Upper lobe of left lung (tissue), 6 donors: ENCODE data around the gene POT1. TPM values are rescaled to one million over a fixed set of nuclear protein-coding genes. Genes with fewer than 3 reads are reported as not detected.
"Not testable (repeated sequence)": the region's sequence is repeated elsewhere in the genome, so short reads cannot be mapped to it uniquely, and the experiment has no call there.

Source experiments
- ATAC-seq, 2 donors: fragments of 200-7000 bp; cut with Tn5 transposase; one replicate each; pipeline ENCODE4 v1.9.1; 2022; ENCODE audit warnings: mild to moderate bottlenecking in 2 of 2, moderate library complexity in 2 of 2; ENCODE audit not compliant: low FRiP score in 2 of 2
- DNase-seq, 2 donors: peaks; one replicate each; pipeline ENCODE4 v3.0.0-alpha.2; 2019 to 2020
- H3K27ac ChIP-seq, 4 donors: fragments of 200-600 bp; sonication (generic); one replicate each; pipeline ENCODE4 v1.5.1; 2016 to 2019
- H3K27me3 ChIP-seq, 4 donors: fragments of 200-600 bp; sonication (generic); one replicate each; pipeline ENCODE4 v1.5.1; 2017 to 2019
- H3K36me3 ChIP-seq, 4 donors: fragments of 200-600 bp; sonication (generic); one replicate each; pipeline ENCODE4 v1.5.1; 2016 to 2019
- H3K4me1 ChIP-seq, 4 donors: fragments of 200-600 bp; sonication (generic); one replicate each; pipeline ENCODE4 v1.5.1; 2018 to 2019
- H3K4me3 ChIP-seq, 4 donors: fragments of 200-600 bp; sonication (generic); one replicate each; pipeline ENCODE4 v1.5.1; 2017 to 2019; ENCODE audit warnings: mild to moderate bottlenecking in 2 of 4, moderate library complexity in 1 of 4
- H3K9me3 ChIP-seq, 4 donors: fragments of 200-600 bp; sonication (generic); one replicate each; pipeline ENCODE4 v1.5.1; 2018 to 2019
- EP300 ChIP-seq, 4 donors: sonication (generic); formaldehyde crosslinking; IDR thresholded peaks; one replicate each; pipeline ENCODE4 v1.5.1; 2017; ENCODE audit warnings: antibody characterized with exemption in 4 of 4, control low read depth in 2 of 4
- POLR2A ChIP-seq, 4 donors: fragments of 450-650 bp; IDR thresholded peaks; one replicate each; pipeline ENCODE4 v1.5.1; 2016 to 2017; ENCODE audit warnings: antibody characterized with exemption in 4 of 4, mild to moderate bottlenecking in 2 of 4
- POLR2AphosphoS5 ChIP-seq, 2 donors: sonication (generic); formaldehyde crosslinking; IDR thresholded peaks; one replicate each; pipeline ENCODE4 v1.5.1; 2017; ENCODE audit warnings: antibody characterized with exemption in 2 of 2
- WGBS, 2 donors: methylation state at CpG; one replicate each; pipeline ENCODE4 v1.1.5; 2017 to 2018; 5-methylcytosine and 5-hydroxymethylcytosine counted together
- total RNA-seq, 6 donors: library from RNA; depleted of rRNA in 4 of 6; stranded (reverse); fragments of >200 nt in 4 of 6; gene quantifications; one replicate each; pipeline versions ENCODE4 v1.1.0 to v1.2.1, GENCODE V29; 2016 to 2021
- TF ChIP-seq, protein P1 (sequence below), 6 experiments: fragments of 450-650 bp in 4 of 6; fragments of 200-600 bp in 2 of 6; sonication (generic) in 2 of 6; IDR thresholded peaks; one replicate each; pipeline ENCODE4 v1.5.1; 2016 to 2019; ENCODE audit warnings: antibody characterized with exemption in 6 of 6
- donor health status: DM: no; HTN: no; CAD: no; lungs with moderate emphysema.
- donor health status: DM: no; HTN: yes; CAD: no; lungs with severe emphysema.

The POT1 gene, protein sequence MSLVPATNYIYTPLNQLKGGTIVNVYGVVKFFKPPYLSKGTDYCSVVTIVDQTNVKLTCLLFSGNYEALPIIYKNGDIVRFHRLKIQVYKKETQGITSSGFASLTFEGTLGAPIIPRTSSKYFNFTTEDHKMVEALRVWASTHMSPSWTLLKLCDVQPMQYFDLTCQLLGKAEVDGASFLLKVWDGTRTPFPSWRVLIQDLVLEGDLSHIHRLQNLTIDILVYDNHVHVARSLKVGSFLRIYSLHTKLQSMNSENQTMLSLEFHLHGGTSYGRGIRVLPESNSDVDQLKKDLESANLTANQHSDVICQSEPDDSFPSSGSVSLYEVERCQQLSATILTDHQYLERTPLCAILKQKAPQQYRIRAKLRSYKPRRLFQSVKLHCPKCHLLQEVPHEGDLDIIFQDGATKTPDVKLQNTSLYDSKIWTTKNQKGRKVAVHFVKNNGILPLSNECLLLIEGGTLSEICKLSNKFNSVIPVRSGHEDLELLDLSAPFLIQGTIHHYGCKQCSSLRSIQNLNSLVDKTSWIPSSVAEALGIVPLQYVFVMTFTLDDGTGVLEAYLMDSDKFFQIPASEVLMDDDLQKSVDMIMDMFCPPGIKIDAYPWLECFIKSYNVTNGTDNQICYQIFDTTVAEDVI
- total RNA-seq: 10 to 100 TPM in 5 of 6 donors, 1 to 10 TPM in 1; 9.3 to 26.7 (median 14.7) TPM

DNA sequence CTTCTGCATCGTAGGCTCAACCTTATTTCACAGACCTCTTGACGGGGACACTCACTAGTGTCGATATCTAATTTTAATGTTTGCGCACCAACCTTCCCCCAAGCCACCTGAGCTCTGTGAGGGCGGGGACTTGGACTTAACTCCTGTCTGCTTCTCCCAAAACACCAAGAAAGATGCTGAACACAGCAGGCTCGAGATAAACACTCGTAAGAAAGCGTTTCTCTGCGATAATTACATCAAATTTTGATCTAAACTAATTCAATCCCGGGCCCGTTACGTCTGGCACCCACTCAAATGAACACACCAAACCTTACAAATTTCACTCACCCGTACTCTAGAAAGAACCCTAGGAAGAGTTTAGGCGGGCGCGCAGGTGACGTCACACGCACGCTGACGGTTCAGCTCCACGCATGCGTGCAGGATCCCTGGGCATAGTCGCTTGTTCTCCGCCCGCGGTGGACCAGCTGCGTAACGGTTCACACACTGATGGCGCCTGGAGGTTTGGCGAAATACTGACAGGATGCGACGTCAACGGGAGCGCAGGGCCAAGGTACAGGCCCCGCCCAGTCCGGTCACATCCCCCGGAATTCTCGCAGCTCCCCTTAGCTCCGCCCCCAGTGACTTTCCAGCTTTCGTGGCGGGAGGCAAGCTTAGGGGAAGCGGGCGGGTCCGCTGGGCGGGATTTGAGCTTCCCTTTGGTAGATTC, at the start of gene POT1:
Gene POT1, minus strand, starts transcription at position 359 of the 706 bp plus-strand sequence. CDS start 32,652 bp downstream, outside the sequence.
- TF ChIP-seq EP300 (IDR thresholded peaks at IDR 0.05) (peak in 1 of 4 donors; percentile 51), POLR2AphosphoS5 (IDR thresholded peaks at IDR 0.05) (peak; percentile 79 to 87), POLR2A (IDR thresholded peaks at IDR 0.05) (peak in 1 of 4 donors; percentile 48)
- TF ChIP-seq, protein P1, sequence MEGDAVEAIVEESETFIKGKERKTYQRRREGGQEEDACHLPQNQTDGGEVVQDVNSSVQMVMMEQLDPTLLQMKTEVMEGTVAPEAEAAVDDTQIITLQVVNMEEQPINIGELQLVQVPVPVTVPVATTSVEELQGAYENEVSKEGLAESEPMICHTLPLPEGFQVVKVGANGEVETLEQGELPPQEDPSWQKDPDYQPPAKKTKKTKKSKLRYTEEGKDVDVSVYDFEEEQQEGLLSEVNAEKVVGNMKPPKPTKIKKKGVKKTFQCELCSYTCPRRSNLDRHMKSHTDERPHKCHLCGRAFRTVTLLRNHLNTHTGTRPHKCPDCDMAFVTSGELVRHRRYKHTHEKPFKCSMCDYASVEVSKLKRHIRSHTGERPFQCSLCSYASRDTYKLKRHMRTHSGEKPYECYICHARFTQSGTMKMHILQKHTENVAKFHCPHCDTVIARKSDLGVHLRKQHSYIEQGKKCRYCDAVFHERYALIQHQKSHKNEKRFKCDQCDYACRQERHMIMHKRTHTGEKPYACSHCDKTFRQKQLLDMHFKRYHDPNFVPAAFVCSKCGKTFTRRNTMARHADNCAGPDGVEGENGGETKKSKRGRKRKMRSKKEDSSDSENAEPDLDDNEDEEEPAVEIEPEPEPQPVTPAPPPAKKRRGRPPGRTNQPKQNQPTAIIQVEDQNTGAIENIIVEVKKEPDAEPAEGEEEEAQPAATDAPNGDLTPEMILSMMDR (IDR thresholded peaks at IDR 0.05): peak in 3 of 6 experiments; percentile 24 to 45 (median 35)
- no peaks in the 10 kb centered on the region for H3K27me3 ChIP-seq
- H3K4me1 ChIP-seq: peaks cover 5 to 8% (median 6%) of the 10 kb centered on the region in 4 donors
- peak within 1 kb of the TSS; percentile 38 to 85 (median 68) for H3K4me3 ChIP-seq
- DNase-seq (peak; percentile 96 to 99), ATAC-seq (peak; percentile 100)
- 1% methylated on average over 32 to 45 of the region's 45 CpGs for WGBS, 2 donors
- H3K36me3 ChIP-seq: no peaks in the 10 kb centered on the region
- H3K9me3 ChIP-seq: no peaks in the 10 kb centered on the region
- peak within 1 kb of the TSS; percentile 83 to 89 (median 88) for H3K27ac ChIP-seq

DNA sequence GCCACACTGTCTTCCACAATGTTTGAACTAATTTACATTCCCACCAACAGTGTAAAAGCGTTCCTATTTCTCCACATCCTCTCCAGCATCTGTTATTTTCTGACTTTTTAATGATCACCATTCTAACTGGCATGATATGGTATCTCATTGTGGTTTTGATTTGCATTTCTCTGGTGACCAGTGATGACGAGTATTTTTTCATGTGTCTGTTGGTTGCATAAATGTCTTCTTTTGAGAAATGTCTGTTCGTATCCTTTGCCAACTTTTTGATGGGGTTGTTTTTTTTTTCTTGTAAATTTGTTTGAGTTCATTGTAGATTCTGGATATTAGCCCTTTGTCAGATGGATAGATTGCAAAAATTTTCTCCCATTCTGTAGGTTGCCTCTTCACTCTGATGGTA, 45.5 kb upstream of the POT1 start:
- WGBS, 2 donors: 54 to 64% methylated on average over 3 of the region's 3 CpGs
- not testable (repeated sequence) for H3K9me3 ChIP-seq, DNase-seq, H3K27ac ChIP-seq, H3K4me1 ChIP-seq, H3K4me3 ChIP-seq, H3K36me3 ChIP-seq, H3K27me3 ChIP-seq, ATAC-seq

DNA sequence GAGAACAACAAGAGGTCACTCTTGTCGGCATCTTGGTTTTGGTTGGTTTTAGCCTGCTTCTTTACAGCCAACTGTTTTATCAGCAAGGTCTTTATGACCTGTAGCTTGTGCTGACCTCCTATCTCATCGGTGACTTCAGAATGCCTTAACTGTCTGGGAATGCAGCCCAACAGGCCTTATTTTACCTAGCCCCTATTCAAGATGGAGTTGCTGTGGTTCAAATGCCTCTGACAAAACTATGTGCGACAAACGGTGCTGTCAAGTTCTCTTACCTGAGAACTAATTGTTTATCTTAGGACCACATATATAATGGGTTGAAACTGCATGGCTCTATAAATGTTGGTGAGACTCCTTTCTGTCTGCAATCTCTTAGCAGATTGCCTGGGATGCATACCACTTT, 35.9 kb upstream of the POT1 start:
- Histone ChIP-seq H3K4me3 (no peak overlapping the region), H3K9me3 (no peaks in the 10 kb centered on the region), H3K27ac (no peak overlapping the region), H3K4me1 (no peaks in the 10 kb centered on the region), H3K36me3 (no peaks in the 10 kb centered on the region), H3K27me3 (no peaks in the 10 kb centered on the region)
- no peak for DNase-seq
- TF ChIP-seq POLR2A (IDR thresholded peaks at IDR 0.05): no peak
- TF ChIP-seq, protein P1 (IDR thresholded peaks at IDR 0.05): no peak
- no peak for TF ChIP-seq EP300 (IDR thresholded peaks at IDR 0.05)
- TF ChIP-seq POLR2AphosphoS5 (IDR thresholded peaks at IDR 0.05): no peak
- no peak for ATAC-seq
- WGBS, 2 donors: 89 to 90% methylated on average over 4 of the region's 4 CpGs

DNA sequence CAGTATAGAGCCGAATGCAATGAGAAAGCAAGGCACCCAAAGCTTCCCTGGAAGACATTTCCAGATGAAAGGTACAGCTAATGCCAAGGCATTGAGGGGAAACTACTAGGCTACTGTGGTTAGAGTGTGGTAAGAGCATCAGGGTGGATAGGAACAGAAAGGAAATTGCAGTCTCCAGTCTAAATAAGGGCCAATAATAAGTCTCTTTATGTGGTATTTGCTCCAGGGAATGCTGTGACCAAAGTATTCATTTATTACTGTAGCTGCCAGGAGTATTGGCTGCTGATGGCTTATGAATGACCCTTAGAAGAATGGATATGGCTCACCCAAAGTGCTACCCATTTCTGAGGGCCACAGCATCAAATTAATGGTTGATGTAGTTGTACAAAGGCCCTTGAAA, 30.1 kb upstream of the POT1 start:
- TF ChIP-seq POLR2AphosphoS5 (IDR thresholded peaks at IDR 0.05) (no peak), POLR2A (IDR thresholded peaks at IDR 0.05) (no peak), EP300 (IDR thresholded peaks at IDR 0.05) (no peak)
- TF ChIP-seq, protein P1 (IDR thresholded peaks at IDR 0.05): no peak
- H3K4me1 ChIP-seq: no peaks in the 10 kb centered on the region
- H3K27ac ChIP-seq: no peak overlapping the region
- DNase-seq (no peak), ATAC-seq (no peak)
- peaks cover 0 to 7% (median 3%) of the 10 kb centered on the region in 4 donors for H3K9me3 ChIP-seq
- no peaks in the 10 kb centered on the region for H3K36me3 ChIP-seq
- 0 to 39% methylated on average over 1 of the region's 1 CpG for WGBS, 2 donors
- no peak overlapping the region for H3K4me3 ChIP-seq
- H3K27me3 ChIP-seq: no peaks in the 10 kb centered on the region

DNA sequence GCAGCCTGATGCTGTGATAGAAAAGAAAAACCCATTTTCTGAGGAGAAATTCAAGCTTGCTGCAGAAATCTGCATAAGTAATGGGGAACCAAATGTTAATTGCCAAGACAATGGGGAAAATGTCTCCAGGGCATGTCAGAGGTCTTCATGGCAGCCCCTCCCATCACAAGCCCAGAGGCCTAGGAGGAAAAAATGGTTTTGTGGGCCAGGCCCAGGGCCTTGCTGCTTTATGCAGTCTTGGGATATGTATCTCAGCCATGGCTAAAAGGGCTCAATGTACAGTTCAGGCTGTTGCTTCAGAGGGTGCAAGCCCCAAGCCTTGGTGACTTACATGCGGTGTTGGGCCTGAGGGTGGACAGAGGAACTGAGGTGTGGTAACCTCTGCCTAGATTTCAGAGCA, 28.3 kb upstream of the POT1 start:
- not testable (repeated sequence) for DNase-seq, H3K27me3 ChIP-seq, H3K9me3 ChIP-seq, H3K36me3 ChIP-seq, H3K4me1 ChIP-seq, H3K27ac ChIP-seq, ATAC-seq, H3K4me3 ChIP-seq
- WGBS, 2 donors: 80 to 86% methylated on average over 1 of the region's 1 CpG
